Smooth muscle cell (in vitro differentiated cells): Measurements from ENCODE around the gene CSPG4. TPM values are rescaled to one million over a fixed set of nuclear protein-coding genes. Genes with fewer than 3 reads are reported as not detected.

Source experiments
- DNase-seq: peaks from one replicate; lab custom pipeline; 2025; ENCODE audit not compliant: unreplicated experiment; lab: John Stamatoyannopoulos, UW
- H2AFZ ChIP-seq: fragments of 200-600 bp; sonication (generic); 2 replicates; pipeline ENCODE4 v1.6.0; 2016; ENCODE audit warnings: antibody characterized with exemption, low read depth, mild to moderate bottlenecking
- H3F3A ChIP-seq: fragments of 200-600 bp; sonication (generic); 2 replicates; pipeline ENCODE4 v1.6.0; 2017; ENCODE audit warnings: antibody characterized with exemption, low read depth
- H3K27ac ChIP-seq: fragments of 200-600 bp; sonication (generic); 2 replicates; pipeline ENCODE4 v1.5.1; 2016; ENCODE audit warnings: low read depth, mild to moderate bottlenecking
- H3K27me3 ChIP-seq: fragments of 200-600 bp; sonication (generic); 2 replicates; pipeline ENCODE4 v1.6.1; 2016; ENCODE audit warnings: low read depth, mild to moderate bottlenecking
- H3K36me3 ChIP-seq: fragments of 200-600 bp; sonication (generic); 2 replicates; pipeline ENCODE4 v1.5.1; 2016; ENCODE audit warnings: low read depth
- H3K4me1 ChIP-seq: fragments of 200-600 bp; sonication (generic); 2 replicates; pipeline ENCODE4 v1.5.1; 2016; ENCODE audit warnings: low read depth
- H3K4me2 ChIP-seq: fragments of 200-600 bp; sonication (generic); 2 replicates; pipeline ENCODE4 v1.6.0; 2016; ENCODE audit warnings: mild to moderate bottlenecking
- H3K4me3 ChIP-seq: fragments of 200-600 bp; sonication (generic); 2 replicates; pipeline ENCODE4 v1.5.1; 2016; ENCODE audit warnings: mild to moderate bottlenecking
- H3K79me2 ChIP-seq: fragments of 200-600 bp; sonication (generic); 2 replicates; pipeline ENCODE4 v1.6.0; 2016; ENCODE audit warnings: low read depth, mild to moderate bottlenecking
- H3K9ac ChIP-seq: fragments of 200-600 bp; sonication (generic); 2 replicates; pipeline ENCODE4 v1.6.0; 2016; ENCODE audit warnings: low read depth
- H3K9me3 ChIP-seq: fragments of 200-600 bp; sonication (generic); replicated peaks from 2 replicates; pipeline ENCODE4 v1.5.1; 2016; ENCODE audit warnings: low read depth
- H4K20me1 ChIP-seq: fragments of 200-600 bp; sonication (generic); 2 replicates; pipeline ENCODE4 v1.6.0; 2016; ENCODE audit warnings: low read depth
- CTCF ChIP-seq: fragments of 200-600 bp; sonication (generic); IDR thresholded peaks from 2 replicates; pipeline ENCODE4 v1.5.1; 2017; ENCODE audit warnings: borderline replicate concordance, mild to moderate bottlenecking, antibody characterized with exemption; ENCODE audit not compliant: insufficient read depth, poor library complexity, severe bottlenecking
- WGBS: methylation state at CpG from one replicate; pipeline ENCODE4 v1.1.7; 2016; ENCODE audit warnings: low lambda C conversion rate; 5-methylcytosine and 5-hydroxymethylcytosine counted together
- polyA plus RNA-seq: library from polyadenylated mRNA; unstranded; fragments of >200 nt; fragmentation: Nextera tagmentation; extraction: Ambion mirVana; gene quantifications from 2 replicates; pipeline ENCODE4 v1.2.1, GENCODE V29; 2016
- total RNA-seq: library from RNA; depleted of rRNA; stranded (reverse); fragments of >200 nt; gene quantifications from 2 replicates; pipeline ENCODE4 v1.2.3, GENCODE V29; 2014

Gene CSPG4
- total and polyA plus RNA-seq, 2 experiments from 2014 or later: 35.3 to 54.9 TPM

GRCh38 chr15:75662823-75663519 lies 49.7 kb downstream of the CSPG4 start:
- 95% methylated on average over 9 of the region's 9 CpGs for WGBS
- no peaks in the 10 kb centered on the region for H3K9me3 ChIP-seq
- no peaks in the 10 kb centered on the region for H3K27me3 ChIP-seq
- no peaks in the 10 kb centered on the region for H3K36me3 ChIP-seq
- H4K20me1 ChIP-seq: peaks cover 7% of the 10 kb centered on the region
- H3F3A ChIP-seq: peaks cover 8% of the 10 kb centered on the region
- H2AFZ ChIP-seq: no peak overlapping the region
- TF ChIP-seq CTCF: no peak
- no peak overlapping the region for H3K27ac ChIP-seq
- DNase-seq: no peak
- no peak overlapping the region for H3K4me3 ChIP-seq
- no peaks in the 10 kb centered on the region for H3K79me2 ChIP-seq
- peaks cover 10% of the 10 kb centered on the region for H3K4me1 ChIP-seq
- no peak overlapping the region for H3K9ac ChIP-seq
- no peak overlapping the region for H3K4me2 ChIP-seq

- H3K4me2 ChIP-seq: peak overlapping the region; percentile 58
- TF ChIP-seq CTCF: no peak
- peak overlapping the region; percentile 73 for H3K9ac ChIP-seq
- WGBS: 60% methylated on average over 3 of the region's 3 CpGs
- peaks cover 18% of the 10 kb centered on the region for H4K20me1 ChIP-seq
- H3K4me1 ChIP-seq: peaks cover 5% of the 10 kb centered on the region
- no peaks in the 10 kb centered on the region for H3K9me3 ChIP-seq
- H3K27ac ChIP-seq: peak overlapping the region; percentile 94
- no peaks in the 10 kb centered on the region for H3K36me3 ChIP-seq
- H3K4me3 ChIP-seq: no peak overlapping the region
- H2AFZ ChIP-seq: no peak overlapping the region
- no peaks in the 10 kb centered on the region for H3K79me2 ChIP-seq
- DNase-seq: no peak
- no peaks in the 10 kb centered on the region for H3K27me3 ChIP-seq
- H3F3A ChIP-seq: peaks cover 8% of the 10 kb centered on the region
These were observed 50.9 kb downstream of the CSPG4 start for GRCh38 chr15:75661756-75662140.

- peak overlapping the region; percentile 73 for H3K9ac ChIP-seq
- no peak for TF ChIP-seq CTCF
- H3K4me2 ChIP-seq: peak overlapping the region; percentile 63
- no peak overlapping the region for H2AFZ ChIP-seq
- peak overlapping the region; percentile 94 for H3K27ac ChIP-seq
- peaks cover 8% of the 10 kb centered on the region for H3F3A ChIP-seq
- H4K20me1 ChIP-seq: peaks cover 23% of the 10 kb centered on the region
- H3K27me3 ChIP-seq: no peaks in the 10 kb centered on the region
- peak; percentile 71 for DNase-seq
- peaks cover under 1% of the 10 kb centered on the region for H3K79me2 ChIP-seq
- peaks cover 5% of the 10 kb centered on the region for H3K4me1 ChIP-seq
- no peaks in the 10 kb centered on the region for H3K36me3 ChIP-seq
- 15% methylated on average over 11 of the region's 14 CpGs for WGBS
- H3K4me3 ChIP-seq: no peak overlapping the region
- no peaks in the 10 kb centered on the region for H3K9me3 ChIP-seq
These were observed 51.4 kb downstream of the CSPG4 start for GRCh38 chr15:75661100-75661755.
